Uterus (tissue), 4 donors: ENCODE data around the gene TRIP12. TPM values are rescaled to one million over a fixed set of nuclear protein-coding genes. Genes with fewer than 3 reads are reported as not detected.

ENCODE experiments used
- DNase-seq, 2 donors: peaks; one replicate each; pipeline ENCODE4 v3.0.0-alpha.2; 2019 to 2020
- H3K27ac ChIP-seq, 2 donors: fragments of 200-600 bp; sonication (generic); 1 replicate in 1 of 2; 2 replicates in 1 of 2; pipeline ENCODE4 v1.5.1; 2016 to 2018
- H3K27me3 ChIP-seq, 2 donors: fragments of 200-600 bp; sonication (generic); one replicate each; pipeline ENCODE4 v1.5.1; 2018 to 2019; ENCODE audit warnings: control low read depth in 1 of 2
- H3K36me3 ChIP-seq, 2 donors: fragments of 200-600 bp; sonication (generic); one replicate each; pipeline ENCODE4 v1.5.1; 2019; ENCODE audit warnings: control low read depth in 1 of 2
- H3K4me1 ChIP-seq, 2 donors: fragments of 200-600 bp; sonication (generic); one replicate each; pipeline ENCODE4 v1.5.1; 2018 to 2019; ENCODE audit warnings: control low read depth in 1 of 2
- H3K4me3 ChIP-seq, 2 donors: fragments of 200-600 bp; sonication (generic); 1 replicate in 1 of 2; 2 replicates in 1 of 2; pipeline ENCODE4 v1.5.1; 2018 to 2019; ENCODE audit warnings: mild to moderate bottlenecking in 1 of 2
- H3K9me3 ChIP-seq, 2 donors: fragments of 200-600 bp; sonication (generic); one replicate each; pipeline ENCODE4 v1.5.1; 2019; ENCODE audit warnings: control low read depth in 1 of 2
- POLR2A ChIP-seq, 2 donors: fragments of 450-650 bp; IDR thresholded peaks; one replicate each; pipeline ENCODE4 v1.6.1; 2016; ENCODE audit warnings: antibody characterized with exemption in 2 of 2, mild to moderate bottlenecking in 1 of 2, moderate library complexity in 1 of 2
- intact Hi-C: fragments of 100-400 bp; cut with DNase I; formaldehyde crosslinking; loops from one replicate; pipeline ENCODE4 v1.15.1; 2023; ENCODE audit warnings: low total_unique reads
- total RNA-seq, 4 donors: library from RNA; depleted of rRNA in 3 of 4; stranded (reverse); fragments of >200 nt in 3 of 4; gene quantifications; one replicate each; pipeline versions ENCODE4 v1.1.0 to v1.2.4, GENCODE V29; 2014 to 2023
- TF ChIP-seq, protein P1 (sequence below), 4 experiments: fragments of 200-600 bp in 2 of 4; fragments of 450-650 bp in 2 of 4; sonication (generic) in 2 of 4; IDR thresholded peaks; one replicate each; pipeline ENCODE4 v1.5.1; 2016 to 2019; ENCODE audit warnings: antibody characterized with exemption in 4 of 4, mild to moderate bottlenecking in 2 of 4, moderate library complexity in 1 of 4
- donor health status: DM: yes; HTN: yes; CAD: no.

Gene TRIP12
- total RNA-seq, 4 donors from 2014 or later: 77.1 to 255 (median 197) TPM

DNA sequence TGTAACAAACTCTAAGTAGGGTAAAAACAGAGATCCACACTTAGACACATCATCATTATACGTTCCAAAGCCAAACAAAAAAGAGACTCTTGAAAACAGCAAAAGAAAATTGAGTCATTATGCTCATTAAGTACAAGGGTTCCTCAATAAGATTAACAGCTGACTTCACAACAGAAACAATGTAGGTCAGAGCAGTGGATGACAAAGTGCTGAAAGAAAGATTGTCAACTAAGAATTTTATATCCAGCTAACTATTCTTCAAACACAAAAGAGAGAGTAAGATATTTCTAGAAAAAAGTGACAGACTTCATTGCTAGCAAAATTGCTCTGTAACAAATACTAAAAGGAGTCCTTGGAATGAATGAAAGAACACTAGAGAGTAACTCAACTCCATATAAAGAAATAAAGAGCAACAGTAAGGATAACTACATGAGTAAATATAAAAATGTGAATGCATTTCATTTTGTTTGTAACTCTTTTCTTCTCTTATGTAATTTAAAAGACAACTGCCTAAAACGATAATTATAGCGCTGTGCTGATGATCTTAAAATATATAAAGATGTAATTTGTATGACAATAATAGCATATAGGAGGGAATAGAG is 183.7 kb downstream of the TRIP12 start:
- no peak overlapping the region for H3K4me3 ChIP-seq
- peaks cover 0 to 11% of the 10 kb centered on the region in 2 donors for H3K9me3 ChIP-seq
- no peaks in the 10 kb centered on the region for H3K4me1 ChIP-seq
- DNase-seq: no peak
- intact Hi-C loops: no loop called here
- no peak for TF ChIP-seq POLR2A (IDR thresholded peaks at IDR 0.05)
- TF ChIP-seq, protein P1, sequence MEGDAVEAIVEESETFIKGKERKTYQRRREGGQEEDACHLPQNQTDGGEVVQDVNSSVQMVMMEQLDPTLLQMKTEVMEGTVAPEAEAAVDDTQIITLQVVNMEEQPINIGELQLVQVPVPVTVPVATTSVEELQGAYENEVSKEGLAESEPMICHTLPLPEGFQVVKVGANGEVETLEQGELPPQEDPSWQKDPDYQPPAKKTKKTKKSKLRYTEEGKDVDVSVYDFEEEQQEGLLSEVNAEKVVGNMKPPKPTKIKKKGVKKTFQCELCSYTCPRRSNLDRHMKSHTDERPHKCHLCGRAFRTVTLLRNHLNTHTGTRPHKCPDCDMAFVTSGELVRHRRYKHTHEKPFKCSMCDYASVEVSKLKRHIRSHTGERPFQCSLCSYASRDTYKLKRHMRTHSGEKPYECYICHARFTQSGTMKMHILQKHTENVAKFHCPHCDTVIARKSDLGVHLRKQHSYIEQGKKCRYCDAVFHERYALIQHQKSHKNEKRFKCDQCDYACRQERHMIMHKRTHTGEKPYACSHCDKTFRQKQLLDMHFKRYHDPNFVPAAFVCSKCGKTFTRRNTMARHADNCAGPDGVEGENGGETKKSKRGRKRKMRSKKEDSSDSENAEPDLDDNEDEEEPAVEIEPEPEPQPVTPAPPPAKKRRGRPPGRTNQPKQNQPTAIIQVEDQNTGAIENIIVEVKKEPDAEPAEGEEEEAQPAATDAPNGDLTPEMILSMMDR (IDR thresholded peaks at IDR 0.05): no peak
- no peak overlapping the region for H3K27ac ChIP-seq
- H3K36me3 ChIP-seq: no peaks in the 10 kb centered on the region
- H3K27me3 ChIP-seq: no peaks in the 10 kb centered on the region

DNA sequence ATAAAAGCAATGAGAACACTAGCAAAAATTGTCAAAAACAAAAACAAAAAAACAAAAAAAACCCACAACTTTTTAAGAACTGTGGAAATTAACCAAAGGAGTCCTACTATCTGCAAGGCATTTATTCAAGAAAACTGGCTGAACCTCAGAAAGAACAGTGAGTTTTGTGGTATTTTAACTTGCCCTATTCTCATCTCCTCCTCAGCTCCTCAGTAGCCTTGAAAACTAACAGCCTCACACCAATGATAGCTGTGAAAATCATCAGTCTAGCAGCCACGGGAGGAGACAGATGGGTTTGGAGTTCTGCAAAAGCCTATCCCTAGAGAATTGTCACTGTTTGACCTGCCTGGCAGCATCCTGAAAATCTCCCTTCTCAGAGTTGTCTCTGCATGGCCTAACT is 187.4 kb downstream of the TRIP12 start:
- Histone ChIP-seq H3K36me3 (no peaks in the 10 kb centered on the region), H3K4me1 (no peaks in the 10 kb centered on the region), H3K9me3 (peaks cover 0 to 11% of the 10 kb centered on the region in 2 donors), H3K4me3 (no peak overlapping the region), H3K27ac (no peak overlapping the region), H3K27me3 (no peaks in the 10 kb centered on the region)
- intact Hi-C loops: no loop called here
- TF ChIP-seq POLR2A (IDR thresholded peaks at IDR 0.05): no peak
- TF ChIP-seq, protein P1 (IDR thresholded peaks at IDR 0.05): no peak
- DNase-seq: no peak

DNA sequence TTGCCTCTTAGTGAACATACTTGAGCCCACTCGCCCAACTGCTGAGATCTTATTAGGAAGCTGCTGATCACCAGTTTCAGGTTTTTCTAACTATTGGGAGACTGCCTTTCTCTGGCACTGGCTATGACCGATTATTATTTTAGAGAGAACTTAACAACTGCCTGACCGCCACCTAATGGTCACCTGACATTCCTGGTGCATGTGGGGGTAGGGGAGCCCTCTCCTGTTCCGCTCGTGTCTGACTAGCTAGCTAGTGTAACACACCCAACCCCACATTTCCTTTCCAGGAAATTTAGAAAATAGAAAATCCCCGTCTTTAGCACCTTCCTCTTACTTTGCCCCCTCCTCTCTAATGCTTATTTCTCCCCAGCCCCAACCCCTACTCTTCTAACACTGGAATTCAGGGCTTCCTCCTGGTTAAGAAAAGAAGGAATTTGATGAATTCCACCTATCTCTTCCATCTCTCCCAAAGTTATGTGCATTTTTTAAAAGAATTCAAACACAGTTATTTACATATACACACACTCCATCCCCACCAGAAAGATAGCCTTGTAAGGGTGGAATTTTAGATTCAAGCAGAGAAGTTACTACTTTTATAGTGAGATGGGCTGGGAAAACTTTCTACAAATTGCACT is 188.1 kb downstream of the TRIP12 start:
- no peak for TF ChIP-seq POLR2A (IDR thresholded peaks at IDR 0.05)
- TF ChIP-seq, protein P1 (IDR thresholded peaks at IDR 0.05): no peak

DNA sequence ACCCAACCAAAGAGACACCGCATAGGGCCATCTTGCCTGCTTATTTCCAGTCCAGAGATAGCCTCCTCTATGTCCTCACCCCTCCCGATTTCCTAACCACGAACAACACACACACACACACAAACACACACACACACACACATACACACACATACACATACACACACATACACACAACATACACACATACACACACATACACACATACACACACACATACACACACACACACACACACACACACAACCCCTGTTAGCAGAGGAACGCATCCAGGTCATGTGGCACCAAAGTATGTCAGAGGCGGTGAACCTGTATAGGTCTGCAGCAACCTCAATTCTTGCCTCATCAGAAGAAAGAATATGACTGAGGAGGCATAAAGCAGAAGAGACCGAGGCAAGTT is 188.9 kb downstream of the TRIP12 start:
- H3K9me3 ChIP-seq: peaks cover 0 to 7% of the 10 kb centered on the region in 2 donors
- H3K27ac ChIP-seq: no peak overlapping the region
- no peaks in the 10 kb centered on the region for H3K4me1 ChIP-seq
- intact Hi-C loops: no loop called here
- H3K4me3 ChIP-seq: no peak overlapping the region
- no peaks in the 10 kb centered on the region for H3K36me3 ChIP-seq
- no peaks in the 10 kb centered on the region for H3K27me3 ChIP-seq
- DNase-seq: no peak
- no peak for TF ChIP-seq POLR2A (IDR thresholded peaks at IDR 0.05)
- TF ChIP-seq, protein P1 (IDR thresholded peaks at IDR 0.05): no peak

More for the DNA sequence above, 188.1 kb downstream of the TRIP12 start:
- intact Hi-C loops: no loop called here
- no peak for DNase-seq
- Histone ChIP-seq H3K36me3 (no peaks in the 10 kb centered on the region), H3K9me3 (peaks cover 0 to 11% of the 10 kb centered on the region in 2 donors), H3K27me3 (no peaks in the 10 kb centered on the region), H3K4me3 (no peak overlapping the region), H3K4me1 (no peaks in the 10 kb centered on the region), H3K27ac (no peak overlapping the region)

DNA sequence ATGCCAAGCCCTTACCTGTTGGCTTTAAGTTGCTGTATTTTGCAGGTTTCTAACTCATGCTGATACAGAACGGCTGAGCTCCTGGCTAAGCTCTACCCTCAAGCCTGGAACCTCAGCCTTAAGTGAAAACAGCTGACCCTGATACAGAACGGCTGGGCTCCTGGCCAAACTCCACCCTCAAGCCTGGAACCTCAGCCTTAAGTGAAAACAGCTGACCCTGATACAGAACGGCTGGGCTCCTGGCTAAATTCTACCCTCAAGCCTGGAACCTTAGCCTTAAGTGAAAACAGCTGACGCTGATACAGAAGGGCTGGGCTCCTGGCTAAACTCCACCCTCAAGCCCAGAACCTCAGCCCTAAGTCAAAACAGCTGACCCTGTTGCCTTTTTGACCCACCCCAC is 189.9 kb downstream of the TRIP12 start:
- Histone ChIP-seq H3K9me3 (peaks cover 0 to under 1% of the 10 kb centered on the region in 2 donors), H3K27ac (no peak overlapping the region), H3K4me3 (no peak overlapping the region), H3K4me1 (no peaks in the 10 kb centered on the region), H3K36me3 (no peaks in the 10 kb centered on the region), H3K27me3 (no peaks in the 10 kb centered on the region)
- TF ChIP-seq, protein P1 (IDR thresholded peaks at IDR 0.05): no peak
- TF ChIP-seq POLR2A (IDR thresholded peaks at IDR 0.05): no peak
- intact Hi-C loops: no loop called here
- DNase-seq: no peak
